HCT116 (cell line): ENCODE measurements around the gene C1orf185. TPM values are rescaled to one million over a fixed set of nuclear protein-coding genes. Genes with fewer than 3 reads are reported as not detected.

Source experiments
- ATAC-seq: fragments of 200-7000 bp; cut with Tn5 transposase; 2 replicates; pipeline ENCODE4 v1.9.1; 2020; ENCODE audit warnings: mild to moderate bottlenecking, moderate library complexity
- BruUV-seq: library from RNA; stranded (reverse); fragments of 400-500 nt; replicated peaks from 2 replicates; lab custom pipeline; 2021; lab: Mats Ljungman, UMichigan
- CTCF ChIA-PET: fragments of 300-600 bp; sonication (Branson Sonifier 250); formaldehyde crosslinking; loops from one replicate; lab custom pipeline; 2021; ENCODE audit warnings: antibody characterized with exemption; lab: Charles Lee
- POLR2A ChIA-PET: fragments of 300-600, 350-600 bp; sonication (Branson Sonifier 250); formaldehyde crosslinking; loops from one replicate; lab custom pipeline; 2021; ENCODE audit warnings: antibody characterized with exemption; lab: Charles Lee
- RAD21 ChIA-PET, 2 experiments: fragments of 300-600 bp; sonication (Branson Sonifier 250); formaldehyde crosslinking; loops; one replicate each; lab custom pipeline; 2023; ENCODE audit warnings: low total read pairs in 2 of 2; ENCODE audit not compliant: uncharacterized antibody in 2 of 2, unreplicated experiment in 2 of 2, low non-redundant PET in 1 of 2; lab: Charles Lee
- DNase-seq: peaks from one replicate; pipeline ENCODE4 v3.0.0-alpha.2; 2010; ENCODE audit warnings: low read depth, low spot score
- H2AFZ ChIP-seq: fragments of 200-600 bp; shearing (Covaris generic), sonication (generic); 2 replicates; pipeline ENCODE4 v1.6.1; 2017; ENCODE audit warnings: low read depth, mixed run types, mixed read lengths, antibody characterized with exemption, low read length; ENCODE audit not compliant: poor library complexity, severe bottlenecking
- H3K27ac ChIP-seq: 2 replicates; pipeline ENCODE4 v1.5.1; 2012; ENCODE audit warnings: low read depth, low read length
- H3K27me3 ChIP-seq: fragments of 200-600 bp; sonication (generic); 2 replicates; pipeline ENCODE4 v1.6.1; 2016; ENCODE audit warnings: mixed run types, low read length, mixed read lengths; ENCODE audit not compliant: insufficient read depth
- H3K36me3 ChIP-seq, 2 experiments: fragments of 200-500 bp in 1 of 2; fragments of 200-600 bp in 1 of 2; sonication (Bioruptor generic) in 1 of 2; sonication (generic) in 1 of 2; 2 replicates each; pipeline versions ENCODE4 v1.5.1 to v1.6.1; 2014 to 2016; ENCODE audit warnings: low read length in 2 of 2, inconsistent platforms in 1 of 2, mixed read lengths in 1 of 2, mixed run types in 1 of 2; ENCODE audit not compliant: insufficient read depth in 2 of 2, control insufficient read depth in 1 of 2
- H3K4me1 ChIP-seq, 2 experiments: fragments of 200-600 bp in 1 of 2; sonication (generic) in 1 of 2; 2 replicates each; pipeline versions ENCODE4 v1.5.1 to v1.6.1; 2012 to 2017; ENCODE audit warnings: low read length in 2 of 2, inconsistent platforms in 1 of 2, mild to moderate bottlenecking in 1 of 2, mixed read lengths in 1 of 2, mixed run types in 1 of 2, moderate library complexity in 1 of 2; ENCODE audit not compliant: insufficient read depth in 2 of 2, control insufficient read depth in 1 of 2
- H3K4me2 ChIP-seq: fragments of 200-600 bp; sonication (generic); 2 replicates; pipeline ENCODE4 v1.6.1; 2017; ENCODE audit warnings: mixed run types, low read length, mixed read lengths
- H3K4me3 ChIP-seq, 2 experiments: fragments of 200-600 bp in 1 of 2; sonication (generic) in 1 of 2; replicated peaks in 1 of 2; 2 replicates each; pipeline ENCODE4 v1.5.1; 2011 to 2016; ENCODE audit warnings: low read length in 2 of 2, control low read depth in 1 of 2, low read depth in 1 of 2, mild to moderate bottlenecking in 1 of 2, mixed read lengths in 1 of 2, mixed run types in 1 of 2
- H3K79me2 ChIP-seq: fragments of 200-600 bp; sonication (generic); 2 replicates; pipeline ENCODE4 v1.6.1; 2017; ENCODE audit warnings: mild to moderate bottlenecking, mixed run types, low read length, moderate library complexity, mixed read lengths; ENCODE audit not compliant: insufficient read depth
- H3K9ac ChIP-seq: fragments of 200-600 bp; sonication (generic); 2 replicates; pipeline ENCODE4 v1.6.1; 2016; ENCODE audit warnings: low read length, mixed read lengths
- H3K9me2 ChIP-seq: fragments of 200-600 bp; sonication (generic), shearing (Covaris generic); 2 replicates; pipeline ENCODE4 v1.6.1; 2017; ENCODE audit warnings: mixed run types, mild to moderate bottlenecking, moderate library complexity; ENCODE audit not compliant: insufficient read depth
- H3K9me3 ChIP-seq, 2 experiments: fragments of 200-500 bp in 1 of 2; fragments of 200-600 bp in 1 of 2; sonication (Bioruptor generic) in 1 of 2; sonication (generic) in 1 of 2; 2 replicates each; pipeline ENCODE4 v1.6.1; 2014 to 2017; ENCODE audit warnings: low read length in 2 of 2, mixed read lengths in 2 of 2, inconsistent platforms in 1 of 2, low read depth in 1 of 2, mild to moderate bottlenecking in 1 of 2, mixed run types in 1 of 2, moderate library complexity in 1 of 2; ENCODE audit not compliant: control insufficient read depth in 1 of 2, insufficient read depth in 1 of 2
- H4K20me1 ChIP-seq: fragments of 200-600 bp; sonication (generic), shearing (Covaris generic); 2 replicates; pipeline ENCODE4 v1.6.1; 2017; ENCODE audit warnings: mixed run types, mild to moderate bottlenecking, moderate library complexity; ENCODE audit not compliant: insufficient read depth
- CEBPB ChIP-seq: IDR thresholded peaks from 2 replicates; pipeline ENCODE4 v1.6.1; 2012; ENCODE audit warnings: low read depth
- CTCF ChIP-seq, 3 experiments: fragments of 200-600 bp in 1 of 3; sonication (generic) in 1 of 3; IDR thresholded peaks in 2 of 3; conservative IDR thresholded peaks in 1 of 3; 2 replicates each; pipeline ENCODE4 v1.5.1; 2012 to 2017; ENCODE audit warnings: low read depth in 2 of 3, low read length in 2 of 3, antibody characterized with exemption in 1 of 3, borderline replicate concordance in 1 of 3, control low read depth in 1 of 3, mild to moderate bottlenecking in 1 of 3, mixed read lengths in 1 of 3, mixed run types in 1 of 3, moderate library complexity in 1 of 3; ENCODE audit not compliant: insufficient read depth in 1 of 3
- ELF1 ChIP-seq: IDR thresholded peaks from 2 replicates; pipeline ENCODE4 v1.6.1; 2012; ENCODE audit warnings: low read depth, borderline replicate concordance
- EZH2phosphoT487 ChIP-seq: fragments of 200-600 bp; IDR thresholded peaks from 2 replicates; pipeline ENCODE4 v1.6.1; 2018; ENCODE audit warnings: antibody characterized with exemption, borderline replicate concordance
- FOSL1 ChIP-seq: IDR thresholded peaks from 2 replicates; pipeline ENCODE4 v1.6.1; 2012; ENCODE audit warnings: low read depth
- JUND ChIP-seq: IDR thresholded peaks from 2 replicates; pipeline ENCODE4 v1.6.1; 2012
- POLR2AphosphoS5 ChIP-seq: IDR thresholded peaks from 2 replicates; pipeline ENCODE4 v1.6.1; 2011; ENCODE audit warnings: mild to moderate bottlenecking, low read depth, low read length, moderate library complexity
- RAD21 ChIP-seq: IDR thresholded peaks from 2 replicates; pipeline ENCODE4 v1.6.1; 2012; ENCODE audit warnings: low read depth, mild to moderate bottlenecking
- REST ChIP-seq: IDR thresholded peaks from 2 replicates; pipeline ENCODE4 v1.6.1; 2012; ENCODE audit warnings: low read depth
- TCF7L2 ChIP-seq: IDR thresholded peaks from 2 replicates; pipeline ENCODE4 v1.7.0; 2011; ENCODE audit warnings: borderline replicate concordance, inconsistent platforms; ENCODE audit not compliant: insufficient read depth, insufficient read length; ENCODE audit errors: extremely low read depth
- YY1 ChIP-seq: IDR thresholded peaks from 2 replicates; pipeline ENCODE4 v1.6.1; 2011; ENCODE audit warnings: low read length, low read depth, moderate library complexity, mild to moderate bottlenecking; ENCODE audit not compliant: insufficient replicate concordance; ENCODE audit errors: extremely low read depth
- ZBTB33 ChIP-seq: IDR thresholded peaks from 2 replicates; pipeline ENCODE4 v1.6.1; 2011; ENCODE audit warnings: mild to moderate bottlenecking, low read length, moderate library complexity; ENCODE audit not compliant: insufficient replicate concordance; ENCODE audit errors: extremely low read depth
- ZNF274 ChIP-seq: fragments of 200-500 bp; sonication (Bioruptor generic); IDR thresholded peaks from 2 replicates; pipeline ENCODE4 v1.6.1; 2014; ENCODE audit warnings: mild to moderate bottlenecking, low read depth, low read length, inconsistent platforms
- intact Hi-C: fragments of 100-400 bp; cut with micrococcal nuclease; formaldehyde crosslinking; loops from 2 replicates; pipeline ENCODE4 v1.10.0; 2022
- total RNA-seq: library from RNA; stranded (reverse); gene quantifications from one replicate; pipeline ENCODE4 v1.2.1, GENCODE V29; 2021; ENCODE audit not compliant: unreplicated experiment

C1orf185 gene
- total RNA-seq, 1 experiment from 2014 or later, result not detected

- Histone ChIP-seq H3K9me2 (no peaks in the 10 kb centered on the region), H3K9ac (no peak overlapping the region), H3K27ac (no peak overlapping the region), H3K79me2 (no peaks in the 10 kb centered on the region), H3K4me3 (no peak overlapping the region), H3K36me3 (no peaks in the 10 kb centered on the region), H2AFZ (peak overlapping the region; percentile 58), H3K9me3 (no peaks in the 10 kb centered on the region), H3K4me2 (no peak overlapping the region), H3K27me3 (no peaks in the 10 kb centered on the region), H4K20me1 (no peaks in the 10 kb centered on the region), H3K4me1 (no peaks in the 10 kb centered on the region)
- peak; percentile 61 for DNase-seq
- TF ChIP-seq POLR2AphosphoS5 (no peak), CEBPB (no peak), REST (no peak), RAD21 (peak; percentile 89), ZNF274 (no peak), EZH2phosphoT487 (no peak), TCF7L2 (no peak), FOSL1 (no peak), ZBTB33 (no peak), CTCF (IDR thresholded peaks at IDR 0.05 in 2 of 3, conservative IDR thresholded peaks at IDR 0.05 in 1 of 3; ENCODE audit: borderline replicate concordance in 1 of 3, insufficient read depth in 1 of 3, low read depth in 2 of 3, low read length in 2 of 3) (peak; percentile 84 to 97 (median 91)), JUND (no peak), YY1 (no peak), ELF1 (no peak)
- peak; percentile 74 for ATAC-seq
- POLR2A ChIA-PET, result no interaction called here
- RAD21 ChIA-PET, result interaction anchor here (0.7 to 1.4 kb wide), 4 partner anchors 101 to 414 kb away, joined by 3 to 4 read pairs (median 4); no protein-coding TSS in a partner anchor
- intact Hi-C loops, result loop anchor here (1.0 to 5.0 kb wide), 6 partner anchors 101 to 821 kb away; no protein-coding TSS in a partner anchor
- CTCF ChIA-PET, result interaction anchor here (0.8 to 4.8 kb wide), 14 partner anchors 8 to 822 kb away, joined by 3 to 36 read pairs (median 3); no protein-coding TSS in a partner anchor
- BruUV-seq, result no TSS peak
Measured at GRCh38 chr1:51189421-51190073, 87.5 kb downstream of the C1orf185 start.
